ENCODE results near the gene UBE2D3.

UBE2D3 gene

GRCh38 chr4:102774254-102774653 lies 53.1 kb downstream of the UBE2D3 start:
- CTCF ChIA-PET: interaction anchor here (0.6 kb wide), 1 partner anchor 301 kb away, joined by 3 read pairs; no protein-coding TSS in a partner anchor
- POLR2A ChIA-PET: no interaction called here

GRCh38 chr4:102772738-102773340 lies 54.5 kb downstream of the UBE2D3 start:
- DNase-seq (ENCODE audit: extremely low spot score): no peak
- TF ChIP-seq FOXA1 (IDR thresholded peaks at IDR 0.05) (no peak), LEF1 (IDR thresholded peaks at IDR 0.05; ENCODE audit: borderline replicate concordance) (no peak), PKNOX1 (IDR thresholded peaks at IDR 0.05) (peak; percentile 76)
- ChIA-PET POLR2A (no interaction called here), CTCF (no interaction called here)

More at GRCh38 chr4:102774254-102774653, 53.1 kb downstream of the UBE2D3 start:
- TF ChIP-seq ELF4 (IDR thresholded peaks at IDR 0.05) (no peak), L3MBTL2 (conservative IDR thresholded peaks at IDR 0.05) (no peak), FOXM1 (IDR thresholded peaks at IDR 0.05; ENCODE audit: borderline replicate concordance) (no peak), FOXK2 (IDR thresholded peaks at IDR 0.05) (no peak), TARDBP (IDR thresholded peaks at IDR 0.05) (no peak), BHLHE40 (IDR thresholded peaks at IDR 0.05; ENCODE audit: borderline replicate concordance) (no peak), FOXA1 (IDR thresholded peaks at IDR 0.05) (no peak), HDGF (IDR thresholded peaks at IDR 0.05; ENCODE audit: borderline replicate concordance) (no peak), PKNOX1 (IDR thresholded peaks at IDR 0.05) (no peak), SP1 (IDR thresholded peaks at IDR 0.05) (no peak), ZNF384 (IDR thresholded peaks at IDR 0.05) (no peak), LEF1 (IDR thresholded peaks at IDR 0.05; ENCODE audit: borderline replicate concordance) (no peak), CTBP1 (IDR thresholded peaks at IDR 0.05; ENCODE audit: borderline replicate concordance) (no peak), NFRKB (IDR thresholded peaks at IDR 0.05) (no peak), SUZ12 (IDR thresholded peaks at IDR 0.05) (no peak), ARNT (IDR thresholded peaks at IDR 0.05) (no peak)
- no peak for DNase-seq (ENCODE audit: extremely low spot score)

- CTCF ChIA-PET: no interaction called here
Measured at GRCh38 chr4:102764901-102765300, 62.5 kb downstream of the UBE2D3 start.

GRCh38 chr4:102761906-102762305 lies 65.4 kb downstream of the UBE2D3 start:
- DNase-seq (ENCODE audit: extremely low spot score): no peak
- ChIA-PET CTCF (interaction anchor here (0.8 kb wide), 1 partner anchor 29 kb away, joined by 3 read pairs; no protein-coding TSS in a partner anchor), POLR2A (interaction anchor here (1.5 to 1.9 kb wide), 2 partner anchors 19 to 66 kb away, joined by 5 to 19 read pairs; partner anchors contain the start of gene UBE2D3)
- TF ChIP-seq ZNF384 (IDR thresholded peaks at IDR 0.05): no peak

More at GRCh38 chr4:102764901-102765300, 62.5 kb downstream of the UBE2D3 start:
- DNase-seq (ENCODE audit: extremely low spot score): no peak
- POLR2A ChIA-PET: interaction anchor here (1.4 kb wide), 1 partner anchor 63 kb away, joined by 4 read pairs; the partner anchor contains the start of gene UBE2D3
- no peak for TF ChIP-seq FOXA1 (IDR thresholded peaks at IDR 0.05)

- DNase-seq (ENCODE audit: extremely low spot score): no peak
- CTCF ChIA-PET: interaction anchor here (0.5 kb wide), 1 partner anchor 26 kb away, joined by 3 read pairs; no protein-coding TSS in a partner anchor
- POLR2A ChIA-PET: interaction anchor here (1.1 to 1.9 kb wide), 5 partner anchors 19 to 66 kb away, joined by 3 to 19 read pairs (median 5); partner anchors contain the start of gene UBE2D3
- TF ChIP-seq SUZ12 (IDR thresholded peaks at IDR 0.05): no peak
- no peak for TF ChIP-seq HDGF (IDR thresholded peaks at IDR 0.05; ENCODE audit: borderline replicate concordance)
- TF ChIP-seq L3MBTL2 (conservative IDR thresholded peaks at IDR 0.05): no peak
- no peak for TF ChIP-seq TARDBP (IDR thresholded peaks at IDR 0.05)
- no peak for TF ChIP-seq FOXM1 (IDR thresholded peaks at IDR 0.05; ENCODE audit: borderline replicate concordance)
- TF ChIP-seq SP1 (IDR thresholded peaks at IDR 0.05): no peak
- TF ChIP-seq BHLHE40 (IDR thresholded peaks at IDR 0.05; ENCODE audit: borderline replicate concordance): no peak
- TF ChIP-seq LEF1 (IDR thresholded peaks at IDR 0.05; ENCODE audit: borderline replicate concordance): no peak
- TF ChIP-seq ARNT (IDR thresholded peaks at IDR 0.05): no peak
Measured at GRCh38 chr4:102761296-102761701, 66.1 kb downstream of the UBE2D3 start.

GRCh38 chr4:102760645-102761295 lies 66.6 kb downstream of the UBE2D3 start, which contains the start of gene MANBA:
Gene MANBA (minus strand): TSS chr4:102760968. CDS start chr4:102760894, 74 bp downstream.
- POLR2A ChIA-PET: interaction anchor here (1.0 to 1.9 kb wide), 6 partner anchors 20 to 108 kb away, joined by 3 to 19 read pairs (median 5); partner anchors contain the start of genes CISD2 and UBE2D3
- DNase-seq (ENCODE audit: extremely low spot score): peak; percentile 90
- TF ChIP-seq L3MBTL2 (conservative IDR thresholded peaks at IDR 0.05) (peak; percentile 54; the same call in 1 of the 2 replicates), FOXM1 (IDR thresholded peaks at IDR 0.05; ENCODE audit: borderline replicate concordance) (no peak)
- CTCF ChIA-PET: interaction anchor here (0.5 kb wide), 1 partner anchor 25 kb away, joined by 3 read pairs; no protein-coding TSS in a partner anchor

GRCh38 chr4:102759831-102760644 lies 67.3 kb downstream of the UBE2D3 start:
- CTCF ChIA-PET: no interaction called here
- peak; percentile 27 for DNase-seq (ENCODE audit: extremely low spot score)
- no peak for TF ChIP-seq TARDBP (IDR thresholded peaks at IDR 0.05)
- TF ChIP-seq FOXM1 (IDR thresholded peaks at IDR 0.05; ENCODE audit: borderline replicate concordance): no peak
- TF ChIP-seq L3MBTL2 (conservative IDR thresholded peaks at IDR 0.05): peak; percentile 41; the same call in 1 of the 2 replicates
- TF ChIP-seq PKNOX1 (IDR thresholded peaks at IDR 0.05): 0 out of 2 replicates have a peak, but pooled peaks have one; percentile 2
- no peak for TF ChIP-seq HDGF (IDR thresholded peaks at IDR 0.05; ENCODE audit: borderline replicate concordance)
- POLR2A ChIA-PET: interaction anchor here (1.0 to 1.9 kb wide), 6 partner anchors 21 to 109 kb away, joined by 3 to 19 read pairs (median 5); partner anchors contain the start of genes CISD2 and UBE2D3

Data from HEK293T (cell line).